GM19099 (cell line): Measurements from ENCODE around the gene ABCA7.

Experiments
- POLR2A ChIP-seq: IDR thresholded peaks from 3 replicates; pipeline ENCODE4 v1.6.1; 2011; ENCODE audit warnings: low read depth; ENCODE audit not compliant: insufficient read length; ENCODE audit errors: extremely low read depth

Gene ABCA7

DNA sequence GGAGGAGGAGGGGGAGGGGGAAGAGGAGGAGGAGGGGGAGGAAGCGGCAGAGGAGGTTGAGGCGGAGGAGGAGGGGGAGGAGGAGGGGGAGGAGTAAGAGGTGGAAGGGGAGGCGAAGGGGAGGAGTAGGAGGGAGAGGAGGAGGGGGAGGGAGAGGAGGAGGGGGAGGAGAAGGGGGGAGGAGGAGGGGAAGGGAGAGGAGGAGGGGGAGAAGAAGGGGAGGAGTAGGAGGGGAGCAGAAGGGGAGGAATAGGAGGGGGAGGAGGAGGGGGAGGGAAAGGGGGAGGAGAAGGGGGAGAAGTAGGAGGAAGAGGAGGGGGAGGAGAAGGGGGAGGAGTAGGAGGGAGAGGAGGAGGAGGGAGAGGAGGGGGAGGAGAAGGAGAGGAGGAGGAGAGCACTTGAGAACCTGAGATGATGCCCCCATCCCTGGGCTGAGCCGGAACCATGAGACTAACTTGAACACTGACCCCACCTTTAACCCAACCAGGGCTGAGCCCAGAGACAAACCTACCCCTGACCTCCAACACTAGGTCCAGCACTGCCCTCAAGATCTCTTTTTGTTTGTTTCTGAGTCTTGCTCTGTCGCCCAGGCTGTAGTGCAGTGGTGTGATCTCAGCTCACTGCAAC lies 12.6 kb downstream of the ABCA7 start:
- TF ChIP-seq POLR2A = no peak

- TF ChIP-seq POLR2A = no peak
Observed at GRCh38 chr19:1053176-1054101, 13.5 kb downstream of the ABCA7 start.

DNA sequence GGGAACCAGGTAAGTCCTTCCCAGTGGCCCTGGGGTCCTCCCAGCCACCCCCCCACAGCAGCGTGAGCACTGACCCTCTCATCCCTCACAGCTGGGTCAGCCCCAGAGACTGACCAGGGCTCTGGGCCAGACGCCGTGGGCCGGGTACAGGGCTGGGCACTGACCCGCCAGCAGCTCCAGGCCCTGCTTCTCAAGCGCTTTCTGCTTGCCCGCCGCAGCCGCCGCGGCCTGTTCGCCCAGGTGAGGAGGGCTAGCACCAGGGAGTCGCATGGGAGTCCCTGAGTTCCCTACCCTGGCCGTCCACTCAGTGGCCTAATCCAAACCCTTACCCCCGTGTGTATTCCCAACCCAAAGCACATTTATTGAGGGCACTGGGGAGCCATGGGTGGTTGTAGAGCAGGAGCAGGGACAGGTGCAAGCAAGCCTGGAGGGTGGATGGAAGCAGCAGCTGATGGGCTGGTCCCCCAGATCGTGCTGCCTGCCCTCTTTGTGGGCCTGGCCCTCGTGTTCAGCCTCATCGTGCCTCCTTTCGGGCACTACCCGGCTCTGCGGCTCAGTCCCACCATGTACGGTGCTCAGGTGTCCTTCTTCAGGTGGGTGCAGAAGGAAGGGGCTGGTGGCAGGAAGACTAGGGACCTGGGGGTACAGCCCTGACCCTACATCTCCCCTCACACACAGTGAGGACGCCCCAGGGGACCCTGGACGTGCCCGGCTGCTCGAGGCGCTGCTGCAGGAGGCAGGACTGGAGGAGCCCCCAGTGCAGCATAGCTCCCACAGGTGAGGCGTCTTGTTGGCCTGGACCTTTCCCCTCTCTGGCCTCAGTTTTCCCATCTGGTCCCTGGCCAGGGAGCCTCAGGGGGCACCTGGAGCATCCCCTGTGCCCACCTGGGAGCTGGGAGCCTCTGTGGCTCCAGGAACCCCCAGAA lies 14.5 kb downstream of the ABCA7 start:
- no peak for TF ChIP-seq POLR2A

GRCh38 chr19:1055028-1055425 lies 15.1 kb downstream of the ABCA7 start:
- TF ChIP-seq POLR2A = no peak

GRCh38 chr19:1055886-1056620 lies 16.1 kb downstream of the ABCA7 start:
- no peak for TF ChIP-seq POLR2A

GRCh38 chr19:1057176-1057855 lies 17.4 kb downstream of the ABCA7 start:
- no peak for TF ChIP-seq POLR2A

DNA sequence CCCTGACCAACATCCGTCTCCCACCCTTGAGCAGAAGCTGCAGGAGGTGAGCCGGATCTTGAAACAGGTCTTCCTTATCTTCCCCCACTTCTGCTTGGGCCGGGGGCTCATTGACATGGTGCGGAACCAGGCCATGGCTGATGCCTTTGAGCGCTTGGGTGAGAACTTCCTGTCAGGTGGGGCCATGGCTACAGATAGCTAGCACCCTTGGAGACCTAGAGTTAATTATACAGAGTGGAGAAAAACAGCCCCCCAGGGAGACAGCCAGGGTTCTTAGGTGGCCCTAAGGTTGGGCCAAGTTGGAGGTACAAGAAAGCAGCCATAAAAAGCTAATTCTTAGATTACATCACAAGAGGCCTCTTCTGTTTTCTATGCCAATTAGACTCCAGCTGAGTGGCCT lies 18.2 kb downstream of the ABCA7 start:
- no peak for TF ChIP-seq POLR2A

DNA sequence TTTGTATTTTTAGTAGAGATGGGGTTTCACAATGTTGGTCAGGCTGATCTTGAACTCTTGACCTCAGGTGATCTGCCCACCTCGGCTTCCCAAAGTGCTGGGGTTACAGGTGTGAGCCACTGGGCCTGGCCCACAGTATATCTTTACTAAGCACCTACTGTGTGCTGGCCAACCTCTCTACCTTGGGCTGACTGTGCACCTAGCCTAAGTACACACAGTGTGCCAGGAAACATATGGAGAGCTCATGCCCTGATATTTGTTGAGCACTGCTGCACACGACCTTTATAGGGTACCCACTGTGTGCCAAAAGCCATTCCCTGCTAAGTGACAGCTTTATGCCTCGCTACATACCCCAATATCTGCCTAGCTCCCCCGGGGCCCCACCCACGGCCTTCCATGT lies 20.8 kb downstream of the ABCA7 start:
- no peak for TF ChIP-seq POLR2A

DNA sequence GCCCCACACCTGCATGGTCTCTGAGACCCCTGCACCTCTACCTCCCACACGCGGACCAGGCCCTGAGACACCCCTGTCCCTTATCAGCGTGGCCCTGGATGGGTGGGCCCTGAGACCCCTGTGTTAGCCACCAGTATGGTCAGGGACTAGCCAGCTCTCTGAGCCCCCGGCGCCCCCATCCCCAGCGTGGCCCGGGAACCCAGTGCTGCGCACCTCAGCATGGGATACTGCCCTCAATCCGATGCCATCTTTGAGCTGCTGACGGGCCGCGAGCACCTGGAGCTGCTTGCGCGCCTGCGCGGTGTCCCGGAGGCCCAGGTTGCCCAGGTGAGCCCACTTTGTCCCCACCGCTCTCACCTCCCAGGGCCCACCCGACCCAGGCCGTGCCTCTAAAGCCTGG lies 22.1 kb downstream of the ABCA7 start:
- no peak for TF ChIP-seq POLR2A

DNA sequence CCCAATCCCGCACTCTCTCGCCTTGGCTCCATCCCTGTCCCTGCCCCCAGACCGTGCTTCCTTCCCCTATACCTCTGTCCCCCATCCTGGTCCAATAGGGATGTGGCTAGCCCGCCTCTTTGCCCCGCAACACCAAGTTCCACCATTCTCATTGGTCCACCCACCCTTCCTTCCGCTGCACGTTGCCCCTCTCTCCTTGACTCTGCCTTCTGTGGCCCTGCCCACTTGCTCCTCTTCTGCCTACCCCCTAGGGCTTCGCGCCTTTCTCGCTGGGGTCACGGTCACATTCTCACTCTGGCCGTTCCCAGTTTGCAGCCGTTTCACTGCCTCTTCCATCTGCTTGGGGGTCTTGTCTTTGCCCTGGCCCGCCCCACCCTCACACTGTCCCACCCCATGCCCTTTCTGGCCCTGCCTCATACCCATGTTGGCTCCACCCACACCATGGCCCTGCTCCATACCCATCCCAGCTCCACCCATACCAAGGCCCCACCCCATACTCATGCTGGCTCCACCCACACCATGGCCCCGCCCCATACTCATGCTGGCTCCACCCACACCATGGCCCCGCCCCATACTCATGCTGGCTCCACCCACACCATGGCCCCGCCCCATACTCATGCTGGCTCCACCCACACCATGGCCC lies 22.6 kb downstream of the ABCA7 start:
- no peak for TF ChIP-seq POLR2A

- no peak for TF ChIP-seq POLR2A
Observed at GRCh38 chr19:1063030-1063908, 23.4 kb downstream of the ABCA7 start.

GRCh38 chr19:1063909-1064660 lies 24.2 kb downstream of the ABCA7 start:
- no peak for TF ChIP-seq POLR2A
